HEK293T (cell line): ENCODE results near the gene INPP4B.

ENCODE experiments used
- BHLHE40 ChIP-seq: fragments of 450-650 bp; IDR thresholded peaks from 2 replicates; pipeline ENCODE4 v1.6.1; 2016; ENCODE audit warnings: mild to moderate bottlenecking, moderate library complexity, borderline replicate concordance
- ELF4 ChIP-seq: fragments of 450-650 bp; IDR thresholded peaks from 2 replicates; pipeline ENCODE4 v1.6.1; 2017; ENCODE audit warnings: antibody characterized with exemption
- L3MBTL2 ChIP-seq: fragments of 450-650 bp; conservative IDR thresholded peaks from 2 replicates; pipeline ENCODE4 v1.6.1; 2016; ENCODE audit warnings: mild to moderate bottlenecking
- SUZ12 ChIP-seq: fragments of 450-650 bp; IDR thresholded peaks from 2 replicates; pipeline ENCODE4 v1.6.1; 2016; ENCODE audit warnings: mild to moderate bottlenecking

DNA sequence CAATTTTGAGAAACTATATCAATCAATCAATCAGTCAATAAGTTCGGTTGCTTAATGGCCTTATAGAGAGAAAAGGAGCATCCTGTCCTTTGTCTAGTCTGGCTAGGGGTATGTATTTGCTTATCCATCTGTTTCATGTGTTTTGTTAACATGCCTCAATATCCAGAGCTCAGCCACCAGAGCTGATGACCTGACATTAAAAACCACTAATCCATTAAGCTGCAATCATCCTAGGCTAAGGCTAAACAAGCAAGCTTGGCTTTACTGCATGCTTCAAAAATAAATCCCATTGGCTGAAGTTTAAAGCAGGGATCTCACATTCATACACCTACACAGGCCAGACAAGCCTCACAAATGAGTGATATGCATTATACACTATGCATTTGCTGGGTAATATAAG, 139.7 kb downstream of the INPP4B start:
- TF ChIP-seq ELF4 (no peak), BHLHE40 (no peak), L3MBTL2 (no peak), SUZ12 (no peak)
